Endothelial cell of umbilical vein (primary cell): ENCODE data around the gene CFAP100. TPM values are rescaled to one million over a fixed set of nuclear protein-coding genes. Genes with fewer than 3 reads are reported as not detected.

Experiments used
- BruUV-seq: library from RNA; stranded (reverse); fragments of 400-500 nt; replicated peaks from 2 replicates; lab custom pipeline; 2021; lab: Mats Ljungman, UMichigan
- CTCF ChIA-PET: fragments of 300-600, 350-600 bp; sonication (Branson Sonifier 250); formaldehyde crosslinking; loops from one replicate; lab custom pipeline; 2021; ENCODE audit warnings: antibody characterized with exemption, inconsistent platforms; lab: Charles Lee
- POLR2A ChIA-PET: fragments of 300-600, 350-600 bp; sonication (Branson Sonifier 250); formaldehyde crosslinking; loops from one replicate; lab custom pipeline; 2021; ENCODE audit warnings: antibody characterized with exemption, inconsistent platforms; lab: Charles Lee
- DNase-seq: peaks from one replicate; pipeline ENCODE4 v3.0.0-alpha.2; 2011; ENCODE audit warnings: low read depth, low spot score
- FAIRE-seq: peaks from 2 replicates; lab custom pipeline; 2011; peaks lifted over from hg19 to GRCh38; lab: Jason Lieb, UNC
- H2AFZ ChIP-seq: 2 replicates; pipeline ENCODE4 v1.6.0; 2012; ENCODE audit warnings: low read depth, low read length, control low read depth, inconsistent platforms
- H3K27ac ChIP-seq: 2 replicates; pipeline ENCODE4 v1.5.1; 2011; ENCODE audit warnings: low read depth, mild to moderate bottlenecking, control low read depth, low read length, moderate library complexity; ENCODE audit not compliant: insufficient read depth
- H3K27me3 ChIP-seq, 2 experiments: 2 replicates each; pipeline versions ENCODE4 v1.6.0 to v1.6.1; 2011; ENCODE audit warnings: low read length in 2 of 2, mixed read lengths in 1 of 2; ENCODE audit not compliant: control insufficient read depth in 2 of 2, insufficient read depth in 2 of 2
- H3K36me3 ChIP-seq, 2 experiments: 2 replicates in 1 of 2; 3 replicates in 1 of 2; pipeline ENCODE4 v1.5.1; 2011; ENCODE audit warnings: low read length in 2 of 2, mild to moderate bottlenecking in 1 of 2, moderate library complexity in 1 of 2; ENCODE audit not compliant: control insufficient read depth in 2 of 2, insufficient read depth in 2 of 2; ENCODE audit errors: extremely low read depth in 1 of 2
- H3K4me1 ChIP-seq: 3 replicates; pipeline ENCODE4 v1.5.1; 2011; ENCODE audit warnings: mild to moderate bottlenecking, low read length; ENCODE audit not compliant: control insufficient read depth, insufficient read depth; ENCODE audit errors: extremely low read depth
- H3K4me2 ChIP-seq: 2 replicates; pipeline ENCODE4 v1.6.1; 2011; ENCODE audit warnings: low read length, control low read depth, mixed read lengths; ENCODE audit not compliant: insufficient read depth
- H3K4me3 ChIP-seq, 3 experiments: fragments of 200-600 bp in 1 of 3; sonication (generic), shearing (Covaris generic) in 1 of 3; replicated peaks in 1 of 3; 2 replicates each; pipeline ENCODE4 v1.5.1; 2011 to 2016; ENCODE audit warnings: control low read depth in 3 of 3, low read length in 3 of 3, mild to moderate bottlenecking in 2 of 3, inconsistent platforms in 1 of 3, low read depth in 1 of 3, moderate library complexity in 1 of 3; ENCODE audit not compliant: insufficient read depth in 1 of 3
- H3K79me2 ChIP-seq: 2 replicates; pipeline ENCODE4 v1.6.0; 2012; ENCODE audit warnings: low read length, inconsistent platforms; ENCODE audit not compliant: control insufficient read depth, insufficient read depth
- H3K9ac ChIP-seq: replicated peaks from 2 replicates; pipeline ENCODE3; 2011; ENCODE audit warnings: low read length, control low read depth; ENCODE audit not compliant: insufficient read depth; ENCODE audit errors: extremely low read depth
- H3K9me1 ChIP-seq: replicated peaks from 3 replicates; pipeline ENCODE4 v1.6.0; 2011; ENCODE audit warnings: mild to moderate bottlenecking, low read length; ENCODE audit not compliant: control insufficient read depth, insufficient read depth; ENCODE audit errors: extremely low read depth
- H3K9me3 ChIP-seq: replicated peaks from 2 replicates; pipeline ENCODE4 v1.5.1; 2012; ENCODE audit warnings: low read length, inconsistent platforms; ENCODE audit not compliant: control insufficient read depth, insufficient read depth
- H4K20me1 ChIP-seq: replicated peaks from 2 replicates; pipeline ENCODE3; 2011; ENCODE audit warnings: mild to moderate bottlenecking, low read length; ENCODE audit not compliant: control insufficient read depth, insufficient read depth; ENCODE audit errors: extremely low read depth
- EZH2 ChIP-seq: IDR thresholded peaks from 2 replicates; pipeline ENCODE4 v1.6.1; 2012; ENCODE audit warnings: borderline replicate concordance, low read depth, mild to moderate bottlenecking, moderate library complexity, low read length, inconsistent platforms; ENCODE audit not compliant: severe bottlenecking
- FOS ChIP-seq: IDR thresholded peaks from 2 replicates; pipeline ENCODE4 v1.6.1; 2011; ENCODE audit warnings: mild to moderate bottlenecking, low read length, moderate library complexity, borderline replicate concordance; ENCODE audit not compliant: insufficient read depth
- GATA2 ChIP-seq: IDR thresholded peaks from 2 replicates; pipeline ENCODE4 v1.7.0; 2011; ENCODE audit warnings: low read depth, mild to moderate bottlenecking, moderate library complexity, mixed read lengths, low read length; ENCODE audit not compliant: insufficient read length, insufficient read depth
- JUN ChIP-seq: IDR thresholded peaks from 2 replicates; pipeline ENCODE4 v1.6.1; 2011; ENCODE audit warnings: borderline replicate concordance, low read depth; ENCODE audit not compliant: insufficient read length, insufficient read depth
- MYC ChIP-seq: IDR thresholded peaks from one replicate; pipeline ENCODE4 v1.6.1; 2011; ENCODE audit warnings: mild to moderate bottlenecking, low read depth, low read length
- POLR2A ChIP-seq: IDR thresholded peaks from 2 replicates; pipeline ENCODE4 v1.6.1; 2012; ENCODE audit warnings: low read depth, mild to moderate bottlenecking, control low read depth, low read length
- POLR2AphosphoS5 ChIP-seq: IDR thresholded peaks from 2 replicates; pipeline ENCODE4 v1.6.1; 2012; ENCODE audit warnings: low read depth, mild to moderate bottlenecking, control low read depth, low read length, moderate library complexity; ENCODE audit not compliant: insufficient read depth
- dilution Hi-C: fragments of 300-500 bp; cut with MboI; formaldehyde crosslinking; loops from one replicate; pipeline ENCODE4 v1.15.0; 2019; ENCODE audit warnings: low sequenced_read_pairs; ENCODE audit not compliant: extremely low pct_ligation_motif_present
- intact Hi-C: fragments of 100-400 bp; cut with micrococcal nuclease; formaldehyde crosslinking; loops from one replicate; pipeline ENCODE4 v1.10.0; 2022
- polyA plus RNA-seq, 4 experiments: library from polyadenylated mRNA; depleted of rRNA in 3 of 4; stranded (reverse) in 3 of 4; unstranded in 1 of 4; fragments of >200 nt; gene quantifications; 2 replicates each; pipeline versions ENCODE4 v1.2.1 to v1.2.3, GENCODE V29; 2011 to 2012; ENCODE audit warnings: missing spikeins in 1 of 4
- total RNA-seq: library from RNA; stranded (reverse); gene quantifications from 2 replicates; pipeline ENCODE4 v1.2.3, GENCODE V29; 2021
- TF ChIP-seq, protein P1 (sequence below): IDR thresholded peaks from 2 replicates; pipeline ENCODE4 v1.6.1; 2011; ENCODE audit not compliant: insufficient read depth, insufficient read length
- TF ChIP-seq, protein P2 (sequence below), 2 donors: IDR thresholded peaks; 1 replicate in 1 of 2; 2 replicates in 1 of 2; pipeline ENCODE4 v1.5.1; 2011; ENCODE audit warnings: low read length in 2 of 2, mild to moderate bottlenecking in 2 of 2, moderate library complexity in 2 of 2, control low read depth in 1 of 2, inconsistent platforms in 1 of 2, low read depth in 1 of 2; ENCODE audit not compliant: insufficient read depth in 1 of 2; ENCODE audit errors: extremely low read depth in 1 of 2

CFAP100 gene
- total and polyA plus RNA-seq, 2 donors (not counting 3 experiments of a cell fraction or from before 2014, with no cell fraction given), result not detected

DNA sequence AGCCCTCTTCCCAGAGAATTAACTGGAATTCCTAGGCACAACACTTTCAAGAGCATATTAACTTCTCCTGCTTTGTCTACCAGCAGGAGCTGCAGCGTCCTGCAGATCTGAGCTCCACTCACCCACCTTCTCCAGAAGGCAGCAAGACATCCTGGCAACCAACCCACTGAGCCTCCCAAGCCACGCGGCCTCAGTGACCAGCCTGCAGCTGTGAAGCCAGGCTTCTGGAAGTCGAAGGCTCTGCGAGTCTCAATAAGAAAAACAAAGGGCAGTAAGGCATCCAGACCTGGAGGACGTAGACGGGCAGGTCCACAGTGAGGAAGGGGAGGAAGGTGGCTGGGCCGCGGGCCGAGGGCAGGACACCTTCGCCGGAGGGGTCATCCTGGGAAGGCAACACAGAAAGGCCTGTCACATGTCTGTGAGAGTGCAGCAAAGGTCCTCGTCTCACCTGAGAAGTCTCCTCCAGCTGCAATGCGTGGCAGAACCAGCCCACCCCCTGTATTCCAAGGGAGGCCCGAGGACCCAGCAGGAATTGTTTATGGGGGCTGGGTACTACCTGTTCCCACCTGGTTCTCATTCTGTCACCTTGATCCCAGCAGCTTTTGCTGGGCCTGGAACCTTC is 44.7 kb downstream of the CFAP100 start:
- no peak for TF ChIP-seq POLR2A
- TF ChIP-seq MYC, result no peak
- no peak for TF ChIP-seq GATA2
- TF ChIP-seq, protein P1, sequence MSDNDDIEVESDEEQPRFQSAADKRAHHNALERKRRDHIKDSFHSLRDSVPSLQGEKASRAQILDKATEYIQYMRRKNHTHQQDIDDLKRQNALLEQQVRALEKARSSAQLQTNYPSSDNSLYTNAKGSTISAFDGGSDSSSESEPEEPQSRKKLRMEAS, result no peak
- TF ChIP-seq POLR2AphosphoS5, result no peak
- no peak for TF ChIP-seq FOS
- TF ChIP-seq JUN, result no peak
- TF ChIP-seq, protein P2, sequence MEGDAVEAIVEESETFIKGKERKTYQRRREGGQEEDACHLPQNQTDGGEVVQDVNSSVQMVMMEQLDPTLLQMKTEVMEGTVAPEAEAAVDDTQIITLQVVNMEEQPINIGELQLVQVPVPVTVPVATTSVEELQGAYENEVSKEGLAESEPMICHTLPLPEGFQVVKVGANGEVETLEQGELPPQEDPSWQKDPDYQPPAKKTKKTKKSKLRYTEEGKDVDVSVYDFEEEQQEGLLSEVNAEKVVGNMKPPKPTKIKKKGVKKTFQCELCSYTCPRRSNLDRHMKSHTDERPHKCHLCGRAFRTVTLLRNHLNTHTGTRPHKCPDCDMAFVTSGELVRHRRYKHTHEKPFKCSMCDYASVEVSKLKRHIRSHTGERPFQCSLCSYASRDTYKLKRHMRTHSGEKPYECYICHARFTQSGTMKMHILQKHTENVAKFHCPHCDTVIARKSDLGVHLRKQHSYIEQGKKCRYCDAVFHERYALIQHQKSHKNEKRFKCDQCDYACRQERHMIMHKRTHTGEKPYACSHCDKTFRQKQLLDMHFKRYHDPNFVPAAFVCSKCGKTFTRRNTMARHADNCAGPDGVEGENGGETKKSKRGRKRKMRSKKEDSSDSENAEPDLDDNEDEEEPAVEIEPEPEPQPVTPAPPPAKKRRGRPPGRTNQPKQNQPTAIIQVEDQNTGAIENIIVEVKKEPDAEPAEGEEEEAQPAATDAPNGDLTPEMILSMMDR (IDR thresholded peaks at IDR 0.05; ENCODE audit: extremely low read depth in 1 of 2, insufficient read depth in 1 of 2, low read depth in 1 of 2, low read length in 2 of 2), result no peak
- TF ChIP-seq EZH2, result no peak
- no peaks in the 10 kb centered on the region for H3K9me3 ChIP-seq
- ChIA-PET CTCF (interaction anchor here (1.0 to 1.1 kb wide), 2 partner anchors 13 to 48 kb away, joined by 3 read pairs; no protein-coding TSS in a partner anchor), POLR2A (no interaction called here)
- H2AFZ ChIP-seq, result no peak overlapping the region
- no peak overlapping the region for H3K4me2 ChIP-seq
- no peak overlapping the region for H3K4me3 ChIP-seq
- no peak for FAIRE-seq
- H4K20me1 ChIP-seq, result no peaks in the 10 kb centered on the region
- no peaks in the 10 kb centered on the region for H3K79me2 ChIP-seq
- no TSS peak for BruUV-seq
- H3K4me1 ChIP-seq, result no peaks in the 10 kb centered on the region
- H3K36me3 ChIP-seq, result peaks cover 0 to 5% of the 10 kb centered on the region in 2 experiments
- dilution Hi-C loops, result no loop called here
- DNase-seq, result no peak
- H3K9ac ChIP-seq, result no peak overlapping the region
- intact Hi-C loops, result no loop called here
- no peak overlapping the region for H3K27ac ChIP-seq
- no peaks in the 10 kb centered on the region for H3K9me1 ChIP-seq
- no peaks in the 10 kb centered on the region for H3K27me3 ChIP-seq
